Heart right ventricle (tissue), 16 donors: ENCODE data around the gene CD274. TPM values are rescaled to one million over a fixed set of nuclear protein-coding genes. Genes with fewer than 3 reads are reported as not detected.
"Not testable (repeated sequence)": the region's sequence is repeated elsewhere in the genome, so short reads cannot be mapped to it uniquely, and the experiment has no call there.

Experiments
- ATAC-seq, 8 donors: fragments of 200-7000 bp; cut with Tn5 transposase; one replicate each; pipeline ENCODE4 v1.9.1; 2020; ENCODE audit warnings: mild to moderate bottlenecking in 8 of 8, moderate library complexity in 8 of 8, moderate number of reproducible peaks in 1 of 8
- DNase-seq, 2 donors: peaks; one replicate each; pipeline ENCODE4 v3.0.0-alpha.2; 2020
- H3K27ac ChIP-seq, 10 donors: fragments of 200-600 bp; sonication (generic) in 2 of 10; one replicate each; pipeline versions ENCODE4 v1.5.0 to v1.8.0; 2020 to 2022; ENCODE audit warnings: mild to moderate bottlenecking in 3 of 10
- H3K27me3 ChIP-seq, 7 donors: fragments of 200-600 bp; one replicate each; pipeline ENCODE4 v1.8.0; 2021 to 2022; ENCODE audit warnings: mild to moderate bottlenecking in 2 of 7
- H3K36me3 ChIP-seq, 9 donors: fragments of 200-600 bp; sonication (generic) in 1 of 9; one replicate each; pipeline versions ENCODE4 v1.5.0 to v1.8.0; 2020 to 2022; ENCODE audit warnings: mild to moderate bottlenecking in 2 of 9
- H3K4me1 ChIP-seq, 9 donors: fragments of 200-600 bp; sonication (generic) in 1 of 9; one replicate each; pipeline versions ENCODE4 v1.5.0 to v1.8.0; 2020 to 2022; ENCODE audit warnings: mild to moderate bottlenecking in 4 of 9
- H3K4me3 ChIP-seq, 10 donors: fragments of 200-600 bp; sonication (generic) in 2 of 10; one replicate each; pipeline versions ENCODE4 v1.5.0 to v1.8.0; 2020 to 2022; ENCODE audit warnings: mild to moderate bottlenecking in 7 of 10, moderate library complexity in 2 of 10
- H3K9me3 ChIP-seq, 11 donors: fragments of 200-600 bp in 10 of 11; sonication (generic) in 2 of 11; one replicate each; pipeline versions ENCODE4 v1.5.0 to v1.8.0; 2013 to 2022; ENCODE audit warnings: mild to moderate bottlenecking in 2 of 11, control low read depth in 1 of 11, moderate library complexity in 1 of 11
- CTCF ChIP-seq, 9 donors: fragments of 200-600 bp; sonication (generic) in 2 of 9; IDR thresholded peaks; one replicate each; pipeline versions ENCODE4 v1.5.0 to v1.8.0; 2021 to 2022; ENCODE audit warnings: antibody characterized with exemption in 9 of 9, mild to moderate bottlenecking in 5 of 9, moderate library complexity in 1 of 9
- WGBS, 2 donors: extraction: QIAGEN DNeasy Blood & Tissue Kit; methylation state at CpG; one replicate each; pipeline ENCODE4 v1.1.7; 2013; ENCODE audit warnings: inconsistent platforms in 1 of 2; 5-methylcytosine and 5-hydroxymethylcytosine counted together
- intact Hi-C, 10 donors: fragments of 100-400 bp; cut with DNase I; formaldehyde crosslinking; loops; one replicate each; pipeline versions ENCODE4 v1.11.1 to v1.14.2; 2022
- polyA plus RNA-seq, 2 donors: library from polyadenylated mRNA; stranded (reverse); fragments of 200-250 nt; gene quantifications; one replicate each; pipeline ENCODE4 v1.2.3, GENCODE V29; 2013
- total RNA-seq, 10 donors: library from RNA; stranded (reverse); fragmentation: NEBNext Ultra II Directional in 3 of 10; extraction: Animal tissue kit (Norgen Biotek cat#: 25700) in 3 of 10; gene quantifications; one replicate each; pipeline versions ENCODE4 v1.2.1 to v1.2.4, GENCODE V29; 2021 to 2023
- donor health status: Arrhythmogenic right ventricular cardiomyopathy.
- donor health status: ischemic (EF 13 %, LVEDD 7.1; RV severe dilation, severe dysfunction).
- donor health status: healthy with polysubstance abuse.
- donor health status: DM: no; HTN: yes; CAD: no.
- donor health status: DM: no; HTN: no; CAD: no.
- donor health status: ischemic (EF 25% LVEDD 6.9; RV normal size, moderate dysfunction).
- donor health status: ischemic (EF 25% LVEDD 5.7; RV mildly dilated, moderate dysfunction).
- donor health status: healthy.
- donor health status: DM: yes; HTN: yes; CAD: no.
- donor health status: Ischemic cardiomyopathy.
- donor health status: ischemic (EF 35%, LVEDD 5.7; RV mildly dilated, moderate dysfunction).
- donor health status: nonischemic (EF 11% LVEDD 7.7; RV severe dilation, severe dysfunction).
- donor health status: DM: yes; HTN: yes; CAD: no.
- donor health status: PGD.
- donor health status: ischemic (EF 29% LVEDD 5.4; RV normal size, mild dysfunction).
- donor health status: nonischemic (EF 23%, LVEDD 6.1; RV moderate dilation, normal function).

Gene CD274
- total and polyA plus RNA-seq, 12 donors, result 4.5 to 44.0 (median 13.5) TPM

GRCh38 chr9:5466766-5467165, 16.4 kb downstream of the CD274 start:
- intact Hi-C loops, result no loop called here
- Histone ChIP-seq H3K27me3 (no peaks in the 10 kb centered on the region), H3K4me3 (no peak overlapping the region), H3K9me3 (no peaks in the 10 kb centered on the region), H3K36me3 (peaks cover 0 to 84% (median 23%) of the 10 kb centered on the region in 9 donors), H3K27ac (no peak overlapping the region), H3K4me1 (peaks cover 0 to 18% (median 0%) of the 10 kb centered on the region in 9 donors)
- ATAC-seq (no peak), DNase-seq (no peak)
- no peak for TF ChIP-seq CTCF (IDR thresholded peaks at IDR 0.05)
- 74 to 81% methylated on average over 2 of the region's 2 CpGs for WGBS, 2 donors

- Histone ChIP-seq H3K9me3 (no peaks in the 10 kb centered on the region), H3K4me1 (peaks cover 0 to 18% (median 0%) of the 10 kb centered on the region in 9 donors), H3K27me3 (no peaks in the 10 kb centered on the region), H3K27ac (no peak overlapping the region), H3K4me3 (no peak overlapping the region), H3K36me3 (peaks cover 0 to 64% (median 8%) of the 10 kb centered on the region in 9 donors)
- no peak for DNase-seq
- TF ChIP-seq CTCF (IDR thresholded peaks at IDR 0.05), result no peak
- intact Hi-C loops, result no loop called here
- WGBS, 2 donors, result 69% methylated on average over 5 of the region's 5 CpGs
- no peak for ATAC-seq
Measured at GRCh38 chr9:5468850-5469249, 18.5 kb downstream of the CD274 start.

GRCh38 chr9:5470122-5470521, 19.8 kb downstream of the CD274 start:
- H3K36me3 ChIP-seq, result peaks cover 0 to 51% (median 6%) of the 10 kb centered on the region in 9 donors
- ATAC-seq (no peak), DNase-seq (no peak)
- WGBS, 2 donors, result 86 to 88% methylated on average over 1 of the region's 1 CpG
- H3K27ac ChIP-seq, result no peak overlapping the region
- no peaks in the 10 kb centered on the region for H3K27me3 ChIP-seq
- H3K4me1 ChIP-seq, result peaks cover 0 to 12% (median 0%) of the 10 kb centered on the region in 9 donors
- H3K9me3 ChIP-seq, result no peaks in the 10 kb centered on the region
- no peak overlapping the region for H3K4me3 ChIP-seq
- no peak for TF ChIP-seq CTCF (IDR thresholded peaks at IDR 0.05)
- intact Hi-C loops, result no loop called here

- Histone ChIP-seq H3K4me1 (peaks cover 0 to 5% (median 0%) of the 10 kb centered on the region in 9 donors), H3K27me3 (no peaks in the 10 kb centered on the region), H3K27ac (no peak overlapping the region), H3K4me3 (no peak overlapping the region), H3K36me3 (peaks cover 0 to 45% (median 6%) of the 10 kb centered on the region in 9 donors), H3K9me3 (no peaks in the 10 kb centered on the region)
- DNase-seq, result no peak
- no peak for TF ChIP-seq CTCF (IDR thresholded peaks at IDR 0.05)
- WGBS, 2 donors, result 94 to 95% methylated on average over 3 of the region's 3 CpGs
- intact Hi-C loops, result no loop called here
- no peak for ATAC-seq
Measured at GRCh38 chr9:5470816-5471215, 20.5 kb downstream of the CD274 start.

- DNase-seq, intact Hi-C loops, H3K4me1 ChIP-seq, ATAC-seq, H3K36me3 ChIP-seq, H3K27me3 ChIP-seq, H3K27ac ChIP-seq, H3K9me3 ChIP-seq, H3K4me3 ChIP-seq: not testable (repeated sequence)
- 90% methylated on average over 2 of the region's 2 CpGs for WGBS, 2 donors
Measured at GRCh38 chr9:5475611-5476010, 25.3 kb downstream of the CD274 start.
